PC-9 (cell line): ENCODE results near the gene MAPT.

ENCODE experiments used
- CTCF ChIP-seq: fragments of 200-600 bp; sonication (generic); conservative IDR thresholded peaks from 2 replicates; pipeline ENCODE4 v1.6.1; 2017; ENCODE audit warnings: mixed run types, antibody characterized with exemption, mild to moderate bottlenecking, moderate library complexity
- EZH2 ChIP-seq: fragments of 200-600 bp; sonication (generic); IDR thresholded peaks from 2 replicates; pipeline ENCODE4 v1.8.0; 2017; ENCODE audit warnings: antibody characterized with exemption, low read depth

- TF ChIP-seq EZH2 (no peak), CTCF (peak; percentile 86)
Measured at GRCh38 chr17:46044286-46044928, 150.1 kb downstream of the MAPT start.
